Liver (tissue), 9 donors: ENCODE data around the gene LRRC36. TPM values are rescaled to one million over a fixed set of nuclear protein-coding genes. Genes with fewer than 3 reads are reported as not detected.

Experiments
- DNase-seq: peaks from one replicate; pipeline ENCODE4 v3.0.0-alpha.2; 2017; ENCODE audit warnings: low spot score
- H3K27ac ChIP-seq, 2 donors: one replicate each; pipeline ENCODE4 v1.7.0; 2013; ENCODE audit warnings: inconsistent platforms in 2 of 2, low read length in 2 of 2, control low read depth in 1 of 2, low read depth in 1 of 2, mild to moderate bottlenecking in 1 of 2
- H3K27me3 ChIP-seq, 4 donors: one replicate each; pipeline versions ENCODE4 v1.6.1 to v1.7.0; 2013; ENCODE audit warnings: low read length in 3 of 4, inconsistent platforms in 1 of 4, mild to moderate bottlenecking in 1 of 4, moderate library complexity in 1 of 4; ENCODE audit not compliant: control insufficient read depth in 4 of 4, insufficient read depth in 4 of 4
- H3K36me3 ChIP-seq, 4 donors: one replicate each; pipeline versions ENCODE4 v1.6.1 to v1.7.0; 2013; ENCODE audit warnings: low read length in 3 of 4, mild to moderate bottlenecking in 3 of 4, low read depth in 1 of 4, moderate library complexity in 1 of 4; ENCODE audit not compliant: control insufficient read depth in 4 of 4, insufficient read depth in 3 of 4
- H3K4me1 ChIP-seq, 4 donors: one replicate each; pipeline versions ENCODE4 v1.6.1 to v1.7.0; 2013; ENCODE audit warnings: low read length in 3 of 4, mild to moderate bottlenecking in 3 of 4, moderate library complexity in 1 of 4; ENCODE audit not compliant: control insufficient read depth in 4 of 4, insufficient read depth in 4 of 4
- H3K4me3 ChIP-seq, 3 donors: one replicate each; pipeline versions ENCODE4 v1.6.1 to v1.7.0; 2013; ENCODE audit warnings: low read length in 3 of 3, control low read depth in 1 of 3, low read depth in 1 of 3, mild to moderate bottlenecking in 1 of 3
- H3K9ac ChIP-seq, 2 donors: one replicate each; pipeline ENCODE4 v1.7.0; 2013; ENCODE audit warnings: low read length in 2 of 2, mild to moderate bottlenecking in 2 of 2, moderate library complexity in 2 of 2, control low read depth in 1 of 2, low read depth in 1 of 2
- H3K9me3 ChIP-seq, 4 donors: one replicate each; pipeline versions ENCODE4 v1.6.1 to v1.7.0; 2013; ENCODE audit warnings: low read length in 3 of 4; ENCODE audit not compliant: control insufficient read depth in 4 of 4
- ATF3 ChIP-seq: IDR thresholded peaks from 2 replicates; pipeline ENCODE4 v1.6.1; 2016; ENCODE audit warnings: antibody characterized with exemption
- CTCF ChIP-seq: fragments of 150-350 bp; IDR thresholded peaks from 2 replicates; pipeline ENCODE4 v1.5.1; 2017; ENCODE audit warnings: improper control_type of control experiment, low read depth, low read length; ENCODE audit not compliant: missing input control
- EGR1 ChIP-seq, 2 donors: IDR thresholded peaks; 2 replicates each; pipeline ENCODE4 v1.6.1; 2016 to 2018; ENCODE audit warnings: antibody characterized with exemption in 2 of 2, low read depth in 2 of 2
- FOXA1 ChIP-seq: IDR thresholded peaks from 2 replicates; pipeline ENCODE4 v1.6.1; 2016; ENCODE audit warnings: antibody characterized with exemption
- FOXA2 ChIP-seq: IDR thresholded peaks from 2 replicates; pipeline ENCODE4 v1.6.1; 2016; ENCODE audit warnings: antibody characterized with exemption
- GABPA ChIP-seq, 2 donors: IDR thresholded peaks in 1 of 2; conservative IDR thresholded peaks in 1 of 2; 2 replicates each; pipeline ENCODE4 v1.6.1; 2016; ENCODE audit warnings: antibody characterized with exemption in 2 of 2, mild to moderate bottlenecking in 1 of 2, moderate library complexity in 1 of 2
- HNF4A ChIP-seq, 2 donors: conservative IDR thresholded peaks; 2 replicates each; pipeline ENCODE4 v1.6.1; 2016; ENCODE audit warnings: antibody characterized with exemption in 2 of 2, mild to moderate bottlenecking in 2 of 2
- HNF4G ChIP-seq: IDR thresholded peaks from 2 replicates; pipeline ENCODE4 v1.6.1; 2016; ENCODE audit warnings: antibody characterized with exemption
- JUND ChIP-seq, 2 donors: IDR thresholded peaks; 2 replicates each; pipeline ENCODE4 v1.6.1; 2016; ENCODE audit warnings: antibody characterized with exemption in 2 of 2
- MAX ChIP-seq: IDR thresholded peaks from 2 replicates; pipeline ENCODE4 v1.6.1; 2016; ENCODE audit warnings: antibody characterized with exemption
- NR2F2 ChIP-seq: IDR thresholded peaks from 2 replicates; pipeline ENCODE4 v1.6.1; 2016; ENCODE audit warnings: antibody characterized with exemption
- RAD21 ChIP-seq, 2 donors: IDR thresholded peaks; 2 replicates each; pipeline ENCODE4 v1.6.1; 2016; ENCODE audit warnings: antibody characterized with exemption in 2 of 2, mild to moderate bottlenecking in 2 of 2
- REST ChIP-seq: IDR thresholded peaks from 2 replicates; pipeline ENCODE4 v1.6.1; 2016; ENCODE audit warnings: antibody characterized with exemption, mild to moderate bottlenecking
- RXRA ChIP-seq, 2 donors: IDR thresholded peaks; 2 replicates each; pipeline ENCODE4 v1.6.1; 2017 to 2018; ENCODE audit warnings: antibody characterized with exemption in 2 of 2, mild to moderate bottlenecking in 1 of 2
- SP1 ChIP-seq: IDR thresholded peaks from 2 replicates; pipeline ENCODE4 v1.6.1; 2018; ENCODE audit warnings: antibody characterized with exemption, mild to moderate bottlenecking
- TAF1 ChIP-seq: conservative IDR thresholded peaks from 2 replicates; pipeline ENCODE4 v1.6.1; 2016; ENCODE audit warnings: antibody characterized with exemption, mild to moderate bottlenecking
- YY1 ChIP-seq: IDR thresholded peaks from 2 replicates; pipeline ENCODE4 v1.6.1; 2016; ENCODE audit warnings: antibody characterized with exemption, mild to moderate bottlenecking
- ZBTB33 ChIP-seq: IDR thresholded peaks from 2 replicates; pipeline ENCODE4 v1.6.1; 2016; ENCODE audit warnings: antibody characterized with exemption
- WGBS: extraction: QIAGEN DNeasy Blood & Tissue Kit; methylation state at CpG from one replicate; pipeline ENCODE4 v1.1.7; 2013; 5-methylcytosine and 5-hydroxymethylcytosine counted together
- polyA plus RNA-seq, 2 donors: library from polyadenylated mRNA; stranded (reverse) in 1 of 2; unstranded in 1 of 2; fragments of 200-250 nt in 1 of 2; fragments of >200 nt in 1 of 2; fragmentation: Nextera tagmentation in 1 of 2; extraction: Ambion mirVana in 1 of 2; gene quantifications; one replicate each; pipeline versions ENCODE4 v1.2.1 to v1.2.3, GENCODE V29; 2013 to 2015
- total RNA-seq, 2 donors: library from RNA; depleted of rRNA; stranded (reverse); fragments of >200 nt; gene quantifications; one replicate each; pipeline ENCODE4 v1.2.3, GENCODE V29; 2014
- donor health status: healthy.
- donor health status: healthy.
- donor health status: healthy.
- donor health status: healthy.
- donor health status: healthy.

LRRC36 gene
- total and polyA plus RNA-seq, 4 donors, result 0.08 TPM; not detected in 3

- DNase-seq, result no peak
- WGBS, result 36% methylated on average over 2 of the region's 2 CpGs
- H3K36me3 ChIP-seq, result no peaks in the 10 kb centered on the region
- no peak overlapping the region for H3K4me3 ChIP-seq
- H3K9me3 ChIP-seq, result no peaks in the 10 kb centered on the region
- no peaks in the 10 kb centered on the region for H3K27me3 ChIP-seq
- H3K4me1 ChIP-seq, result no peaks in the 10 kb centered on the region
- H3K9ac ChIP-seq, result no peak overlapping the region
- no peak overlapping the region for H3K27ac ChIP-seq
- TF ChIP-seq RAD21 (IDR thresholded peaks at IDR 0.05) (peak in 1 of 2 donors; percentile 12), ATF3 (no peak)
Measured at GRCh38 chr16:67339453-67339852, 12.8 kb downstream of the LRRC36 start.

- H3K4me3 ChIP-seq, result no peak overlapping the region
- DNase-seq, result no peak
- TF ChIP-seq NR2F2 (no peak), TAF1 (no peak), FOXA2 (no peak), RAD21 (IDR thresholded peaks at IDR 0.05) (no peak), MAX (no peak), GABPA (IDR thresholded peaks at IDR 0.05 in 1 of 2, conservative IDR thresholded peaks at IDR 0.05 in 1 of 2) (no peak), ATF3 (no peak), EGR1 (IDR thresholded peaks at IDR 0.05; ENCODE audit: low read depth in 2 of 2) (no peak), JUND (IDR thresholded peaks at IDR 0.05) (no peak), SP1 (no peak), REST (no peak), ZBTB33 (no peak), HNF4G (no peak), HNF4A (conservative IDR thresholded peaks at IDR 0.05) (no peak), FOXA1 (no peak), CTCF (no peak), YY1 (no peak), RXRA (IDR thresholded peaks at IDR 0.05) (no peak)
Measured at GRCh38 chr16:67341250-67341649, 14.6 kb downstream of the LRRC36 start.

More at GRCh38 chr16:67341250-67341649, 14.6 kb downstream of the LRRC36 start:
- H3K27me3 ChIP-seq, result no peaks in the 10 kb centered on the region
- H3K4me1 ChIP-seq, result peaks cover 0 to 3% (median under 1%) of the 10 kb centered on the region in 4 donors
- 88% methylated on average over 3 of the region's 3 CpGs for whole genome bisulfite sequencing
- no peaks in the 10 kb centered on the region for H3K9me3 ChIP-seq
- no peak overlapping the region for H3K9ac ChIP-seq
- no peaks in the 10 kb centered on the region for H3K36me3 ChIP-seq
- H3K27ac ChIP-seq, result no peak overlapping the region
